GM12891 (cell line): Measurements from ENCODE around the gene PRKCA.

Source experiments
- DNase-seq: peaks from one replicate; pipeline ENCODE4 v3.0.0; 2011; ENCODE audit warnings: low spot score; ENCODE audit not compliant: insufficient read length
- FAIRE-seq: peaks from 2 replicates; lab custom pipeline; 2011; peaks lifted over from hg19 to GRCh38; lab: Jason Lieb, UNC
- PAX5 ChIP-seq: IDR thresholded peaks from 2 replicates; pipeline ENCODE4 v1.6.1; 2011; ENCODE audit warnings: low read length, moderate library complexity, mild to moderate bottlenecking; ENCODE audit not compliant: insufficient read depth, severe bottlenecking
- POLR2A ChIP-seq: IDR thresholded peaks from 2 replicates; pipeline ENCODE4 v1.6.1; 2011; ENCODE audit warnings: low read depth, low read length, control low read depth
- POLR2AphosphoS5 ChIP-seq: IDR thresholded peaks from 2 replicates; pipeline ENCODE4 v1.6.1; 2011; ENCODE audit warnings: low read depth, low read length, control low read depth
- POU2F2 ChIP-seq: IDR thresholded peaks from 2 replicates; pipeline ENCODE4 v1.6.1; 2011; ENCODE audit warnings: low read depth, mild to moderate bottlenecking, control low read depth, low read length, moderate library complexity
- SPI1 ChIP-seq: IDR thresholded peaks from 2 replicates; pipeline ENCODE4 v1.6.1; 2011; ENCODE audit warnings: low read depth, low read length, control low read depth
- TAF1 ChIP-seq: IDR thresholded peaks from 2 replicates; pipeline ENCODE4 v1.6.1; 2011; ENCODE audit warnings: low read depth, low read length, control low read depth

The PRKCA gene

DNA sequence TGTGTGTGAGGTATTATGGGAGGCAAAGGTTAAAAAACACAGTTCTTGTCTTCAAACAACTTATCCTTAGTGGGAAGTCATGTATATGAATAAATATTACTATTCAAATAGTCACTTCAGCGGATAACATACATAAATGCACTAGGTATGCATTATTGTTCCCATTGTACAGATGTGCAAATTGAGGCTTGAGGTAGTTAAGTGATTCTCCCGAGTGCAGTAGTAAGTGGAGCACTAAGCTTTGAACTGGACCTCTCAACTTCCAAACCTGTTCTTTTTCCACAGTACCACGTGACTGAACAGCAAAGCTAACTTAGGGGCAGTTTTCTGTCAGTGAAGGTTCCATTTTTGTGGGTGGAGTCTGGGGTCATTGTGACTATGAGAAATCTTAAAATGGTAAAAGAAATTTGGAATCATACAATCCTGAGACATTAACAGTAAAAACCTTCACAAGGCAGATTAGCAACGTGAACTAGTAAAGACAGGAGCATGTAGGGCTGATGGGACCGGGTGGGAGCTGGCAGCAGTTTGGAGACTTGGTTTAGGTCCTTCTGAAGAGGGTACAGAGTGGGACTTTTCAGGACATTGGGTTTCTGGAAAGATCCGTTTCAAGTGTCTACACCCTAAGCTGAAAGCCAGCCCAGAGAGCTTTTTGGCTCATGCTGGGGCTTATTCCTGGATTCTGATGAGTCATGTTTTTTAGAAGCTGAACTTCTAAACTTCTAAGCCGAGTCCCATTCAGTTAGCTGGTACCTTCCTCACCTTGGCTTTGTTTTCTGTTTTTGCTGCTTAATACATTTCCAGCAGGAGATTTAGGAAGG lies 204.9 kb downstream of the PRKCA start:
- FAIRE-seq (no peak), DNase-seq (no peak)
- TF ChIP-seq POLR2AphosphoS5 (no peak), PAX5 (no peak), SPI1 (no peak), POU2F2 (no peak), TAF1 (no peak), POLR2A (no peak)

DNA sequence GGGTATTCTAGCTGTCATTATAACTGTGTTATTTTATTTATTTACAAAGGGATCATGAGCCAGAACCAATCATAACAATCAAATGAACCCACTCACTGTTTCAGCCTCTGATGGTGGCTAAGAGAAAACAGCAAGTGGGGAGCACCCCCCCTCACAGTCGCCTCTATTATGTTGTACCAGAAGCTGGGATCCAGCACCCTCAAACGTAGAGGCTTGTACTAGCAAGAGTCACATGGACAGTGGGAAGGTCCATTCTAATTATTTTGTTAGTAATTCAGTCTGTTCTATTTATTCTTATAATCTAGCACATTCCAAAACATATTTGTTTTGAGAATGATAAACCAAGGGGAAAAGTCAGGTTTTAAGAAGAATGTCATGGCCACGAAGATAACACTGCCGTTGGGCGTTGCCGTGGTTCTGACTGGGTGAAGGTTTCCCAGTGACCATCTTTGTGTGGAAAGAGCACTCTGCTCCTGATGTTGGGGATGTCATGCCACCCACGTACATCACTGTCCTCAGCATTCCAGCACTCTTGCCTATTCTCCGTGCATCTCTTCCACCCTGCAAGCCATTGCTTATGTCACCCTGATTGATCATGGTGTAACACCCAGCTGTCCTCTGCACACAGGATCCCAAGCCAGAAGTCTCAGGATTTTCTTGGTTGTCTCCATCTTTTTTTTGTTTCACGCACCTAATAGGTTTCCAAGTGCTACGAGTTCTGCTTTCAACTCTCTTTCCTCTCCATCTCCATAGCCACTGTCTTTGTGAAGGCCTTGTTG lies 205.8 kb downstream of the PRKCA start:
- no peak for DNase-seq
- FAIRE-seq = no peak
- TF ChIP-seq PAX5 (no peak), POLR2AphosphoS5 (no peak), POU2F2 (no peak), POLR2A (no peak), SPI1 (no peak), TAF1 (no peak)

DNA sequence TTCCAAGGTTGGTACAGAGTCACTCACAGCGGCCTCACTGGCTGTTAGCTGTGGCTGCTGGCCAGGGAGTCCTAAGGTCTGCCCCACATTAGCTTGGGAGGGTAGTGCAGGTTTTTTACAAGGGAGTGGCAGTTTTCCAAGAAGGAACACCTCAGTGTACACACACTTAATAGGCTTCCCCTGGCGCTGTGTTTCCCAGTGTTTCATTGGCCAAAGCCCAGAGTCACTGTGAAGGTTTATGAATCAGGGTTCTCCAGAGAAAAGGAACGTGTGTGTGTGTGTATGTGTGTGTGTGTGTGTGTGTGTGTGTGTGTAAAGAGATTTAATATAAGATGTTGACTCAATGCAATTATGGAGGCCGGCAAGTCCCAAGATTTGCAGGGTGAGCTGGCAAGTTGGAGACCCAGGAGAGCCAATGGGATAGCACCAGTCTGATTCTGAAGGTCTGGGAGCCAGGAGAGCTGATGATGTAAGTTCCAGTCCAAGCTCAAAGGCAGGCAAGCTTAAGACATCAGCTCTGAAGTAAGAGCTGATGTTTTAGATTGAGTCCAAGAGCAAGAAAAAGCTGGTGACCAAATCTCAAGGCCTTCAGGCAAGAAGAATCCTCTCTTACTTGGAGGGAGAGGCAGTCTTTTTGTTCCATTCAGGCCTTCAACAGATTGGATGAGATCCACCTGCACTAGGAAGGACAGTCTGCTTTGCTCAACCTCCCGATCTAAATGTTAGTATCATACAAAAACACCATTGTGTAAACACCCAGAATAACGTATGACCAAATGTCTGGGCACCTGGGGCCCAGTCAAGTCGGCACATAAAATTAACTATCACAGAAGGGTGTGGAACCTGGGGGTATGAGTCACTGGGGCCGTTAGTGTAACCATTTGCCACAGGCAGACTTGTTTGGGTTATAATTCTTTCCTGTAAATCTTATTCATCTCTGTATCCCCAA lies 206.8 kb downstream of the PRKCA start:
- DNase-seq (no peak), FAIRE-seq (no peak)
- TF ChIP-seq POU2F2 (no peak), POLR2A (no peak), PAX5 (no peak), SPI1 (no peak), TAF1 (no peak), POLR2AphosphoS5 (no peak)

DNA sequence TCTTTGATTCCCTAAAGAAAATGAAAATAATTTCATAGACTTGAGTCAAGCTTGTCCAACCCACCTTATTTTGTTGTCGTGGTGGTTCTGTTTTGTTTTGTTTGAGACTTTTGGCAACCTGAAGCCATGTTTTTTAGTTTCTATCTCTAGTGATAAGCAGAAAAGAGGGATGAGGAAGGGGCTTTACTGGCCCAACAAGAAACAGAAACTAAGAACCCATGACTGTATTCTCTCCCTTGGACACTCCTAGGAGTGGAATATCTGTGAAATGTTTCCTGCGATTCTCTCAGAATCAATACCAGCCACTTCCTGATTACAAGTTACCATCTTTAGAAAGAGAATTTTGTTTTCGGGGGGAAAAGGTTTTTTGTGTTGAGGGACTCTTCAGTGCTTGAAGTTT lies 207.5 kb downstream of the PRKCA start:
- DNase-seq (no peak), FAIRE-seq (no peak)
- TF ChIP-seq TAF1 = no peak

DNA sequence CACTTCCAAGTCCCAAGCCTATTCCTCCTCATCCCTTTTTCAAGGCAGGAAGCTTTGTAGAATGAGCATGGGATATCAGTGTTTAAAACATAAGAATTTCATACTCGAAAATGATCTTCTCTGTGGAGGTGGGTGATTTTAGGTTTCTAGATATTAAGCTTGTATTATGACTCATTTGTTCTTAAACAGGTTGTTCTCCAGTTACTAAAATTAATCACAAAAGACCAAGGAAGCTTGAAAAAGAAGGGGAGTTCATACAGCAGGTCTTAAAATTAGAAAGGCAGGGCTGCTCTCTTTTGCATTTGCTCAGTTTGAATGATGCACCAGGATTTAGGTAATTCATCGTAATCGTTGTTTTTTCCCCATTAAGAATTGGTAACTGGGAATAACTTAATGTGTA lies 208.7 kb downstream of the PRKCA start:
- TF ChIP-seq POU2F2 (no peak), TAF1 (no peak), POLR2A (no peak), SPI1 (no peak), POLR2AphosphoS5 (no peak), PAX5 (no peak)
- FAIRE-seq (no peak), DNase-seq (no peak)

DNA sequence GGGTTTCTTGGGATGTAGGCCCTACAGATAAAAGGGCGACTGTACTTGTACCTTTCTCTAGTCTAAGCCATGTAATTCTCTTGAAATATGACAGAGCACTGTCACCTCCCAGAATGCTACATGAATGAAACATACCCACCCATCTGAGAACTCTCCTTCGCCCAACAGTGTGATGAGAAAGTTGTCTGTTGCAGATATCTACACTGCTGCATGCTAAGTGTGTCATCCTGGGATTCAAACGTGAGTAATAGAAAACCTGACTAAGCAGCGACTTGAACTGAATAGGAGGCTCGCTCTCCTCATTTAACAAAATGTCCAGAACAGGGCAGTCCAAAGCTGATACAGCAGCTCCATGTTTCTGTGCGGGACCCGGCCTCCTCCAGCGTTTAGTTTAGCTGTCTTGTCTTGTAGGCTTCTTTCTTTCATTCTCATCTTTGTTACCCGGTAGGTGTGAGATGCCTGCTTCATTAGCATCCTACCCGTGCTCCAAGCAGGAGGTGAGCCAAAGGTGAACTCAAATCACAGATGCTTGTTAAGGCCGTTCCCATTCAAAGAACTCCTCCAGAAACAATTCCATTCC lies 211.9 kb downstream of the PRKCA start:
- TF ChIP-seq PAX5 (no peak), POLR2A (no peak), POU2F2 (no peak)
- FAIRE-seq = no peak
- no peak for DNase-seq

DNA sequence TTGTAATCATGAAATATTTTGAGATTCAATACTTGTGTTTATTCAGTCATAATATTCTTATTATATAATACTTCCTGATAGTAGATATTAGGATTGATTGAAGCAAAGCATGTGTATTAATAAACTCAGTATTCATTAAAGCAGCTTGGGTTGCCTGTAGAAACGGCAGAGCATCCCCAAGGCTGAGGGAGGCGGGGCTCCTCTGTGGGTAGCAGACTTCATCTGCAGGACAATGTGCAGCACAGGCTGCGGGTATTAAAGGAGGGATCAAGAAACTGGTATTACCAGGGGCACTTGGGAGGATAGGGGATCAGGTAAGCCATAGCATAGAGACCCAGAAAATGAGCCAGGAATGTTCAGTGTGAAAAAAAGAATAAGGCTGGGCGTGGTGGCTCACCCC lies 213.6 kb downstream of the PRKCA start:
- FAIRE-seq = no peak
- no peak for DNase-seq
- TF ChIP-seq POLR2A (no peak), SPI1 (no peak), POU2F2 (no peak), TAF1 (no peak), POLR2AphosphoS5 (no peak), PAX5 (no peak)

DNA sequence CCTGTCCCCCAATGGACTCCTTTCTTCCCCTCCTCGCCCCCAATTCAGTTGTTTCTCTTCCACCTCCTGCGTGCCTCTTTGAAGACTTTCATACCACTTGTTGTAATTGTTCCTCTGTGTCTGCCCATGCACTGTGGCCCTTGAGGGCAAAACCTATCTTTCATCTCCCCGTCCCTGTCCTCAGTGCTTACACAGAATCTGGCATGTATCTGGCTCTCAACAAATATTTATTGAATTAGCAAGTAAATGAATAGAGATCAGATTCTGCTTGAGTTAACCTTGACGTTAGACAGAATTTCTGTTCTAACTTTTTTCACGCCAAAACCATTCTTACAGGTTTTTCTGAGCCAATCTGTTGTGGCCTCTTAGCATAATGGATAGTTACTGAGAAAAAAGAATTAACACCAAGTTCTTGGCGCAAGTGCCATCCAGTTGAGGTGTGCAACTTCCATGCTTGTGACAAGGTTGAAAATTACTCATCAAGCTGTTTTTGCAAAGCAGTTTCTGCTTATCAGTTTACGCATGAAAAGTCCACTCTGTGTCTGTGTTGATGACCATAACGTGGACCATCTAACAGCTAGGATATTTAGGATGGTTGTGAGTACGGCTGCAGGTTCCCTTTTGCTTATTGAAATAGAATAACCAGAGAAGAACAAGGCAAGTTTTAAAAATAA lies 215.1 kb downstream of the PRKCA start:
- DNase-seq (no peak), FAIRE-seq (no peak)
- TF ChIP-seq PAX5 = no peak
- TF ChIP-seq POLR2A = no peak
- TF ChIP-seq POLR2AphosphoS5 = no peak
- TF ChIP-seq TAF1 = no peak
- no peak for TF ChIP-seq POU2F2
- TF ChIP-seq SPI1 = no peak

DNA sequence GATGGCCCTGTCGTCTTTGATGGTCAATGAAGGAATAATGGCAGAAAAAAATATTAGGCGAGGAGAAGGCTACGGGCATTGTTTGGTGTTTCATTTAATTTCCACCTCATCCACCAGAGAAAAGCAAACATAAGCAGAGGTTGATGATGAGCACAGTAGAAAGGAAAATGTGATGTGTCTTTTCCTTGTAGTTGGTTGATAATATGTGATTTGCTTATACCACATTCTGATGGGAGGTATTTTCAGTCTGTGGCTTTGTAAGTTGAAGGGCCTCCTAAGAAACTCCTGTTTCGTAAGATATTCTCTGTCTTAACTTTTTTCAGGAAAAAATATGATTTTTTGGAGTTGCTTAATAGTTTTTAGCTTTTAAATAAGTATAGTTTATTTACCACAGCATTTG lies 215.7 kb downstream of the PRKCA start:
- DNase-seq (no peak), FAIRE-seq (no peak)
- no peak for TF ChIP-seq POLR2AphosphoS5
- TF ChIP-seq PAX5 = no peak
- no peak for TF ChIP-seq TAF1
- no peak for TF ChIP-seq SPI1
- TF ChIP-seq POLR2A = no peak
- TF ChIP-seq POU2F2 = no peak
